Gastroesophageal sphincter (tissue), 4 donors: ENCODE results near the gene RNF39. TPM values are rescaled to one million over a fixed set of nuclear protein-coding genes. Genes with fewer than 3 reads are reported as not detected.
"Not testable (repeated sequence)": the region's sequence is repeated elsewhere in the genome, so short reads cannot be mapped to it uniquely, and the experiment has no call there.

Experiments
- ATAC-seq: fragments of 150-250 bp; one replicate; pipeline ENCODE4 v1.9.1; 2016; ENCODE audit warnings: mild to moderate bottlenecking, moderate library complexity
- H3K27ac ChIP-seq, 4 donors: fragments of 200-600 bp; sonication (generic) in 3 of 4; 1 replicate in 3 of 4; 2 replicates in 1 of 4; pipeline ENCODE4 v1.5.1; 2016 to 2019
- H3K27me3 ChIP-seq: fragments of 200-600 bp; sonication (generic); one replicate; pipeline ENCODE4 v1.5.1; 2019
- H3K36me3 ChIP-seq, 2 donors: fragments of 200-600 bp; sonication (generic); one replicate each; pipeline ENCODE4 v1.5.1; 2019; ENCODE audit warnings: control low read depth in 1 of 2
- H3K4me1 ChIP-seq, 3 donors: fragments of 200-600 bp; sonication (generic); 1 replicate in 2 of 3; 2 replicates in 1 of 3; pipeline ENCODE4 v1.5.1; 2016 to 2019; ENCODE audit warnings: control low read depth in 2 of 3
- H3K4me3 ChIP-seq, 2 donors: fragments of 200-600 bp; sonication (generic); one replicate each; pipeline ENCODE4 v1.5.1; 2019; ENCODE audit warnings: mild to moderate bottlenecking in 1 of 2, moderate library complexity in 1 of 2
- H3K9me3 ChIP-seq, 3 donors: fragments of 200-600 bp; sonication (generic); one replicate each; pipeline ENCODE4 v1.5.1; 2017 to 2019; ENCODE audit warnings: control low read depth in 2 of 3
- CTCF ChIP-seq, 4 experiments: fragments of 200-600 bp in 2 of 4; fragments of 450-650 bp in 2 of 4; sonication (generic) in 1 of 4; IDR thresholded peaks; one replicate each; pipeline ENCODE4 v1.5.1; 2017 to 2019; ENCODE audit warnings: antibody characterized with exemption in 4 of 4, mild to moderate bottlenecking in 2 of 4, moderate library complexity in 2 of 4
- EP300 ChIP-seq: sonication (generic); formaldehyde crosslinking; IDR thresholded peaks from one replicate; pipeline ENCODE4 v1.6.1; 2017; ENCODE audit warnings: antibody characterized with exemption, mild to moderate bottlenecking
- POLR2A ChIP-seq, 2 donors: fragments of 450-650 bp; IDR thresholded peaks; one replicate each; pipeline ENCODE4 v1.6.1; 2017; ENCODE audit warnings: antibody characterized with exemption in 2 of 2, mild to moderate bottlenecking in 2 of 2, moderate library complexity in 1 of 2
- POLR2AphosphoS5 ChIP-seq: sonication (generic); formaldehyde crosslinking; IDR thresholded peaks from one replicate; pipeline ENCODE4 v1.6.1; 2017; ENCODE audit warnings: antibody characterized with exemption
- WGBS, 2 donors: methylation state at CpG; one replicate each; pipeline ENCODE4 v1.1.5; 2018; ENCODE audit warnings: low coverage in 1 of 2; 5-methylcytosine and 5-hydroxymethylcytosine counted together
- small RNA-seq, 4 donors: library from RNA; depleted of rRNA; stranded (forward); fragments of <200 nt; gene quantifications; one replicate each; pipeline ENCODE3, GENCODE V24; 2016
- total RNA-seq, 4 donors: library from RNA; depleted of rRNA; stranded (reverse); fragments of >200 nt; gene quantifications; one replicate each; pipeline ENCODE4 v1.1.0, GENCODE V29; 2016

RNF39 gene
- total RNA-seq, 4 donors from 2014 or later: 0.49 TPM; not detected in 3

- no peaks in the 10 kb centered on the region for H3K4me1 ChIP-seq
- no peaks in the 10 kb centered on the region for H3K27me3 ChIP-seq
- no peak for ATAC-seq
- WGBS, 2 donors: 100% methylated on average over 1 of the region's 1 CpG
- H3K36me3 ChIP-seq: peaks cover 0 to 8% of the 10 kb centered on the region in 2 donors
- TF ChIP-seq CTCF (IDR thresholded peaks at IDR 0.05) (no peak), POLR2AphosphoS5 (no peak), POLR2A (IDR thresholded peaks at IDR 0.05) (no peak), EP300 (no peak)
- no peak overlapping the region for H3K4me3 ChIP-seq
- H3K27ac ChIP-seq: no peak overlapping the region
- no peaks in the 10 kb centered on the region for H3K9me3 ChIP-seq
Observed at GRCh38 chr6:30025186-30025585, 50.4 kb downstream of the RNF39 start.

- H3K36me3 ChIP-seq: peaks cover 0 to 25% of the 10 kb centered on the region in 2 donors
- ATAC-seq: not testable (repeated sequence)
Observed at GRCh38 chr6:30022712-30023111, 52.9 kb downstream of the RNF39 start.

DNA sequence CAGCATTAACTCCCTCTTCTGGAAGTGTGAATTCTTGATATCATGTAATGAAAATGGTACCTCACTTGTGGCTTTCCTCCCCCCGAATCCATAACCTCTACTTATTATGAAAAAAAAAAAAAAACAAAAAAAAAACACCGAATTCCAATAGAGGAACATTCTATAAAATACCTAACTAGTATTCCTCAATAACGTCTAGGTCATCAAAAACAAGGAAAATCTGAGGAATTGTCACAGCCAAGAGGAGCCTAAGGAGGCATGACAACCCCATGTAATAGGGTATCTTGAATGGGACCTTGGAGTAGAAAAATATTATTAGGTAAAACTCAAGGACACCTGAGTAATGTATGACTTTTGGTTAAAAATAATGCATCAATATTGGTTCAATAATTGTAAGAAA is 53.4 kb downstream of the RNF39 start:
- no peak for ATAC-seq
- no peak overlapping the region for H3K27ac ChIP-seq
- H3K4me1 ChIP-seq: no peaks in the 10 kb centered on the region
- H3K9me3 ChIP-seq: no peaks in the 10 kb centered on the region
- peaks cover 0 to 25% of the 10 kb centered on the region in 2 donors for H3K36me3 ChIP-seq
- 84 to 88% methylated on average over 2 to 3 of the region's 3 CpGs for WGBS, 2 donors
- H3K4me3 ChIP-seq: no peak overlapping the region
- TF ChIP-seq CTCF (IDR thresholded peaks at IDR 0.05): no peak
- TF ChIP-seq POLR2AphosphoS5: no peak
- no peak for TF ChIP-seq EP300
- no peak for TF ChIP-seq POLR2A (IDR thresholded peaks at IDR 0.05)
- no peaks in the 10 kb centered on the region for H3K27me3 ChIP-seq

More at GRCh38 chr6:30022712-30023111, 52.9 kb downstream of the RNF39 start:
- not testable (repeated sequence) for H3K27ac ChIP-seq, H3K9me3 ChIP-seq, H3K4me3 ChIP-seq, H3K27me3 ChIP-seq, H3K4me1 ChIP-seq

DNA sequence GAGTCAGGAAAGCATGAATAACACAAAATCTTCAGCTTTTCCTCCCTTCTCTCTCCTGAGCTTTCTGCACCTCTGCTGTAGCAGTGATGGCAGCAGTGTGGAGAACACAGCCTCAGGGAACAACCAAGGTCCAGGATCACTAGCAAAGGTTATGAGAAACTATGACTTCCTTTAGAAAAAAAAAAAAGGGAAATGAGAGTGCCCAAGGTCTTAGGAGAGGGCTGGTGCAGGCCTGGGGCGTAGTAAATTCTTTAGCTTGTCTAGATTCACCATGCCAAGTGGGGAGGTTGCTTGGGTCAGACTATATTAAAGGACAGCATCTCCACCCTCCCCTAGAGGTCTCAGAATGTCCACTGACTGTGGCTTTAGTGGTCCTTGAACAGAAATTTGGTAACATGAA is 54.9 kb downstream of the RNF39 start:
- no peak for ATAC-seq
- H3K4me1 ChIP-seq: no peaks in the 10 kb centered on the region
- H3K27ac ChIP-seq: no peak overlapping the region
- no peak overlapping the region for H3K4me3 ChIP-seq
- no peaks in the 10 kb centered on the region for H3K27me3 ChIP-seq
- TF ChIP-seq POLR2A (IDR thresholded peaks at IDR 0.05): no peak
- TF ChIP-seq POLR2AphosphoS5: no peak
- TF ChIP-seq CTCF (IDR thresholded peaks at IDR 0.05): no peak
- no peak for TF ChIP-seq EP300
- H3K36me3 ChIP-seq: peaks cover 0 to 25% of the 10 kb centered on the region in 2 donors
- 45% methylated on average over 1 of the region's 1 CpG; no CpG with 5 or more reads in 1 of the 2 donors for WGBS, 2 donors
- H3K9me3 ChIP-seq: no peaks in the 10 kb centered on the region

Small RNAs within 50 kb of the gene (small RNA-seq; reads per million reads assigned to genes)
- gene RF02218 (0 reads per million in 4 donors), gene RF02219 (0 reads per million in 4 donors), gene RF02220 (0 reads per million in 4 donors)

Other genes starting within 250 kb of the RNF39 start
- not detected for gene HLA-G, start 247.9 kb downstream of the RNF39 start, total RNA-seq
- gene HLA-A, start 133.2 kb downstream of the RNF39 start, total RNA-seq: 100 to 1,000 TPM; 281 to 626 (median 424) TPM
- gene POLR1H, start 14.5 kb downstream of the RNF39 start, total RNA-seq: 10 to 100 TPM; 11.6 to 28.8 (median 20.0) TPM
- 10 to 100 TPM; 49.4 to 63.1 (median 57.5) TPM for gene PPP1R11, start 8.6 kb downstream of the RNF39 start, total RNA-seq
- not detected for gene TRIM31, start 37.3 kb upstream of the RNF39 start, total RNA-seq
- not detected for gene TRIM40, start 60.4 kb upstream of the RNF39 start, total RNA-seq
- gene TRIM10, start 85.4 kb upstream of the RNF39 start, total RNA-seq: under 1 TPM in 1 of 4 donors, not detected in 3; 0.08 TPM
- gene TRIM15, start 87.8 kb upstream of the RNF39 start, total RNA-seq: not detected
- gene TRIM26, start 137.6 kb upstream of the RNF39 start, total RNA-seq: 10 to 100 TPM; 38.1 to 57.8 (median 45.8) TPM